Esophagus muscularis mucosa (tissue), 4 donors: ENCODE data around the gene CACNG8. TPM values are rescaled to one million over a fixed set of nuclear protein-coding genes. Genes with fewer than 3 reads are reported as not detected.
A peak's percentile ranks its signal among the peaks of the same experiment; 100 is the strongest.
"Not testable (repeated sequence)": the region's sequence is repeated elsewhere in the genome, so short reads cannot be mapped to it uniquely, and the experiment has no call there.

Source experiments
- DNase-seq: peaks from one replicate; pipeline ENCODE4 v3.0.0-alpha.2; 2017; ENCODE audit errors: extremely low spot score
- H3K27ac ChIP-seq, 4 donors: fragments of 200-600 bp; sonication (generic); replicated peaks in 1 of 4; 1 replicate in 3 of 4; 2 replicates in 1 of 4; pipeline ENCODE4 v1.5.1; 2016 to 2019; ENCODE audit warnings: mild to moderate bottlenecking in 1 of 4
- H3K27me3 ChIP-seq, 4 donors: fragments of 200-600 bp; sonication (generic); one replicate each; pipeline versions ENCODE4 v1.5.1 to v1.6.0; 2016 to 2019
- H3K36me3 ChIP-seq, 4 donors: fragments of 200-600 bp; sonication (generic); one replicate each; pipeline ENCODE4 v1.5.1; 2016 to 2019
- H3K4me1 ChIP-seq, 4 donors: fragments of 200-600 bp; sonication (generic); one replicate each; pipeline ENCODE4 v1.5.1; 2016 to 2019
- H3K4me3 ChIP-seq, 4 donors: fragments of 200-600 bp; sonication (generic); 1 replicate in 2 of 4; 2 replicates in 2 of 4; pipeline ENCODE4 v1.5.1; 2016 to 2019; ENCODE audit warnings: mild to moderate bottlenecking in 4 of 4, moderate library complexity in 1 of 4
- H3K9me3 ChIP-seq, 4 donors: fragments of 200-600 bp; sonication (generic); 1 replicate in 3 of 4; 2 replicates in 1 of 4; pipeline ENCODE4 v1.5.1; 2016 to 2019
- EP300 ChIP-seq: sonication (generic); formaldehyde crosslinking; IDR thresholded peaks from one replicate; pipeline ENCODE4 v1.6.1; 2017; ENCODE audit warnings: antibody characterized with exemption
- POLR2A ChIP-seq: fragments of 450-650 bp; IDR thresholded peaks from one replicate; pipeline ENCODE4 v1.6.1; 2017; ENCODE audit warnings: antibody characterized with exemption, moderate library complexity, mild to moderate bottlenecking, low read depth
- POLR2AphosphoS5 ChIP-seq, 2 donors: sonication (generic); formaldehyde crosslinking; IDR thresholded peaks; one replicate each; pipeline ENCODE4 v1.6.1; 2017; ENCODE audit warnings: antibody characterized with exemption in 2 of 2
- WGBS: methylation state at CpG from one replicate; pipeline ENCODE4 v1.1.5; 2018; 5-methylcytosine and 5-hydroxymethylcytosine counted together
- intact Hi-C: fragments of 100-400 bp; cut with DNase I; formaldehyde crosslinking; loops from one replicate; pipeline ENCODE4 v1.15.1; 2023
- small RNA-seq, 3 donors: library from RNA; depleted of rRNA; stranded (forward); fragments of <200 nt; gene quantifications; one replicate each; pipeline ENCODE3, GENCODE V24; 2016
- total RNA-seq, 4 donors: library from RNA; depleted of rRNA; stranded (reverse); fragments of >200 nt; gene quantifications; one replicate each; pipeline versions ENCODE4 v1.1.0 to v1.2.1, GENCODE V29; 2016
- TF ChIP-seq, protein P1 (sequence below), 3 experiments: fragments of 200-600 bp in 2 of 3; fragments of 450-650 bp in 1 of 3; sonication (generic) in 2 of 3; IDR thresholded peaks; one replicate each; pipeline ENCODE4 v1.5.1; 2017 to 2019; ENCODE audit warnings: antibody characterized with exemption in 3 of 3, mild to moderate bottlenecking in 2 of 3, moderate library complexity in 1 of 3

CACNG8 gene
- total RNA-seq, 4 donors from 2014 or later, result 0.06 TPM; not detected in 3

DNA sequence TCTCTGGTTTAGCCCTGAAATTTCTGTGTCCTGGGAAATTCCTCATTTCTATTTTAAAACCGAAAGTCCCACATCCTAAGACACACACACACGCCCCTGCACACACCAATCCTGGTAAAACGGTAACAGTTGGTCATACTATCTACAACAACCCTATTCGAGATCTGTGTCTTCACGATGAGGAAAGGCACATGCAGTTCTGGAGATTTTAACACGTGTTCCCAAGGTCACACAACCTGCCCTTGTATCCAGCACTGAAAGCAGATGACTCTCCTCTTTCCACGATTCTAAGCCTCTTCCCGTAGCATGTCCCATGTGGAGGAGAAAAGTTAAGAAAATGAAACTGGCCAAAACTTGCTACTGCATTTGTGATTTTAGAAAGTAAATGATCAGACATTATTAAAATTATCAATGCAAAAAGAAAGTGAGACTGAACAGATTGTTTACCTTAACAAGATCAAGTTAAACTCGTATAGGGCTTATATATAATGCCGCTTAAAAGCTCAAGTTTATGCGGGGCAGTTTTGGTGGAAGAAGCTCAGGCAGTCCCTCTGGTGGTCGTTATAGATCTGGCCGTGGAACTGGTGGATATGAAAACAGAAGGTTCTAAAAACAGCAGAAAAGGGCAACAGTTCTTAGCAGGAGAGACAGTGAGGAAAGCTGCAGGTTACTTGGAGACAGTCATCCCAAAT is 68.3 kb downstream of the CACNG8 start:
- WGBS, result 44% methylated on average over 13 of the region's 13 CpGs
- Histone ChIP-seq H3K36me3 (no peaks in the 10 kb centered on the region), H3K27me3 (peaks cover 0 to 83% (median 0%) of the 10 kb centered on the region in 4 donors), H3K4me1 (no peaks in the 10 kb centered on the region), H3K9me3 (no peaks in the 10 kb centered on the region), H3K4me3 (no peak overlapping the region), H3K27ac (no peak overlapping the region)
- no peak for DNase-seq
- intact Hi-C loops, result no loop called here
- TF ChIP-seq, protein P1, sequence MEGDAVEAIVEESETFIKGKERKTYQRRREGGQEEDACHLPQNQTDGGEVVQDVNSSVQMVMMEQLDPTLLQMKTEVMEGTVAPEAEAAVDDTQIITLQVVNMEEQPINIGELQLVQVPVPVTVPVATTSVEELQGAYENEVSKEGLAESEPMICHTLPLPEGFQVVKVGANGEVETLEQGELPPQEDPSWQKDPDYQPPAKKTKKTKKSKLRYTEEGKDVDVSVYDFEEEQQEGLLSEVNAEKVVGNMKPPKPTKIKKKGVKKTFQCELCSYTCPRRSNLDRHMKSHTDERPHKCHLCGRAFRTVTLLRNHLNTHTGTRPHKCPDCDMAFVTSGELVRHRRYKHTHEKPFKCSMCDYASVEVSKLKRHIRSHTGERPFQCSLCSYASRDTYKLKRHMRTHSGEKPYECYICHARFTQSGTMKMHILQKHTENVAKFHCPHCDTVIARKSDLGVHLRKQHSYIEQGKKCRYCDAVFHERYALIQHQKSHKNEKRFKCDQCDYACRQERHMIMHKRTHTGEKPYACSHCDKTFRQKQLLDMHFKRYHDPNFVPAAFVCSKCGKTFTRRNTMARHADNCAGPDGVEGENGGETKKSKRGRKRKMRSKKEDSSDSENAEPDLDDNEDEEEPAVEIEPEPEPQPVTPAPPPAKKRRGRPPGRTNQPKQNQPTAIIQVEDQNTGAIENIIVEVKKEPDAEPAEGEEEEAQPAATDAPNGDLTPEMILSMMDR (IDR thresholded peaks at IDR 0.05), result peak in 1 of 3 experiments; percentile 16
- TF ChIP-seq POLR2AphosphoS5 (IDR thresholded peaks at IDR 0.05), result no peak

DNA sequence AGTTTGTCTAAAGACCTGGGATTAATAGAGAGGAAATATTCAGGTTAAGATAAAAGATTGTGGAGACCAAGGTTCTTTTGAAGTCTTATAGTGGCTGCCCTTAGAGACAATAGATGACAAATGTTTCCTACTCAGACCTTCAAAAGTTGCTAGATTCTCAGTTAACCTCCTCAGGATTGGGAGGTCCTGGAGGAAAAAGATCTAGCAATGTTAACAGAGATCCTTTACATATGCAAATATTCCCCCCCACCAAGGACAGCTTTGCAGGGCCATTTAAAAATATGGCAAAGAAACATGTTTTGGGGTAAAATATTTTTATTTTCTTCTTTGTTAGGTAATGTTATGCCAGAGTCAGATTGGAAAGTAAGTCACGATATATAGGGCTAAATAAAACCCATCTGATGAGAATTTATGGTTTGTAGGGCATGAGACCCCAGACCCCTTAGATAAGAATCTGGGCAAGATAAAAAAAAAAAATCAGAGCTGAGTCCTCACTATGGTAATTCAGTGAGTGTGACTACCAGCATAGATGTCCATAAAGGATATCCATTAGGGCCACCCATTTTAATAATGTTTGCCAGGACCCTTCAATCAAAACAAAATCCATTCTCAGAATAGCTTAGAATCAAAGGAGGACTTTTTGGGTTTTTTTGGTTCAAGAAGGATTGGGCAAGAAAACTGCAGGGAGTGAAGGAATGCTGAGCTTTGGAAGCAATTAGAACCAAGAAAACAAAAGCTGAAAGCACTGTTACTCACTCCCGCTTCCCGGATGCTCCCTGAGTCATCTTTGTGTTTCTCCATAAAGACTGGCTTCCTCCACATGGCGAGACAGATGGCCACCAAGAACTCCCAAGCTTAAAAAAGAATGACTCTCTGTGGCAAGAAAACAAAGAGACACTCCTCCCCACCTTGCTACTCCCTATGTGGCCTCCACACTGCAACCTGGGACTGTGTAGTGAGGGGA is 72.8 kb downstream of the CACNG8 start:
- Histone ChIP-seq H3K9me3 (no peaks in the 10 kb centered on the region), H3K36me3 (no peaks in the 10 kb centered on the region), H3K4me1 (no peaks in the 10 kb centered on the region), H3K4me3 (no peak overlapping the region), H3K27me3 (peaks cover 0 to 65% (median 0%) of the 10 kb centered on the region in 4 donors), H3K27ac (no peak overlapping the region)
- no peak for TF ChIP-seq EP300
- TF ChIP-seq, protein P1 (IDR thresholded peaks at IDR 0.05), result no peak
- TF ChIP-seq POLR2AphosphoS5 (IDR thresholded peaks at IDR 0.05), result no peak
- no peak for TF ChIP-seq POLR2A
- DNase-seq, result no peak
- WGBS, result 69% methylated on average over 4 of the region's 4 CpGs
- intact Hi-C loops, result no loop called here

DNA sequence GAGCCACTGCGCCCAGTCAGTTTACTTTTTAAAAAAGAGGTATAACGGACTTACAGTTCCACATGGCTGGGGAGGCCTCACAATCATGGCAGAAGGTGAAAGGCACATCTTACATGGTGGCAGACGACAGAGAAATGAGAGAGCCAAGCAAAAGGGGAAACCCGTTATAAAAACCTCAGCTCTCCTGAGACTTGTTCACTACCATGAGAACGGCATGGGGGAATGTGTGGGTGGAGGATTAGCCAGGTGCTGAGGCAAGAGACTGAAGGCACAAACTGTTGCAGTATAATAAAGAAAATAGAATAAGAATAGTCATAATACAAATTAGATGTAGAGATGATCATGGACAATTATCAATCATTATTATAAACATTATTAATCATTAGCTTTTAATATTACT is 73.8 kb downstream of the CACNG8 start:
- 76% methylated on average over 5 of the region's 5 CpGs for WGBS
- H3K36me3 ChIP-seq, H3K9me3 ChIP-seq, intact Hi-C loops, H3K27ac ChIP-seq, DNase-seq, H3K4me1 ChIP-seq, H3K4me3 ChIP-seq: not testable (repeated sequence)
- peaks cover 0 to 67% (median 0%) of the 10 kb centered on the region in 4 donors for H3K27me3 ChIP-seq

Small RNA genes within 50 kb of the gene (small RNA-seq; reads per million reads assigned to genes)
- 0 reads per million in 3 donors for gene AC012314.20

Other genes starting within 250 kb of the CACNG8 start
- gene NLRP12, start 138.6 kb upstream of the CACNG8 start, total RNA-seq, result 1 to 10 TPM in 1 of 4 donors, under 1 TPM in 3; under 0.01 to 1.8 (median 0.30) TPM
- 100 to 1,000 TPM; 130 to 353 (median 204) TPM for gene MYADM, start 95.1 kb upstream of the CACNG8 start, total RNA-seq
- gene PRKCG, start 80.7 kb upstream of the CACNG8 start, total RNA-seq, result not detected
- 1 to 10 TPM in 1 of 4 donors, under 1 TPM in 1, not detected in 2; under 0.01 to 1.2 TPM for gene CACNG7, start 53.7 kb upstream of the CACNG8 start, total RNA-seq
- gene CACNG6, start 28.7 kb downstream of the CACNG8 start, total RNA-seq, result not detected
- under 1 TPM in 1 of 4 donors, not detected in 3; 0.33 TPM for gene VSTM1, start 101.0 kb downstream of the CACNG8 start, total RNA-seq
- gene TARM1, start 118.4 kb downstream of the CACNG8 start, total RNA-seq, result not detected
- gene OSCAR, start 137.9 kb downstream of the CACNG8 start, total RNA-seq, result 1 to 10 TPM in 3 of 4 donors, under 1 TPM in 1; 0.29 to 5.0 (median 1.6) TPM
- 10 to 100 TPM in 3 of 4 donors, 1 to 10 TPM in 1; 9.1 to 50.9 (median 26.4) TPM for gene NDUFA3, start 139.9 kb downstream of the CACNG8 start, total RNA-seq
- gene TFPT, start 152.7 kb downstream of the CACNG8 start, total RNA-seq, result 10 to 100 TPM; 10.8 to 26.6 (median 19.8) TPM
- gene PRPF31, start 152.8 kb downstream of the CACNG8 start, total RNA-seq, result 10 to 100 TPM; 44.9 to 64.3 (median 56.0) TPM
- gene CNOT3, start 174.8 kb downstream of the CACNG8 start, total RNA-seq, result 10 to 100 TPM; 15.1 to 25.3 (median 21.1) TPM
- gene LENG1, start 196.8 kb downstream of the CACNG8 start, total RNA-seq, result 10 to 100 TPM in 3 of 4 donors, 1 to 10 TPM in 1; 10.0 to 12.7 (median 11.5) TPM
- gene TMC4, start 210.2 kb downstream of the CACNG8 start, total RNA-seq, result under 1 TPM in 3 of 4 donors, not detected in 1; 0.26 to 0.98 (median 0.33) TPM
- gene MBOAT7, start 226.6 kb downstream of the CACNG8 start, total RNA-seq, result 10 to 100 TPM; 40.3 to 83.2 (median 59.4) TPM
- 100 to 1,000 TPM in 1 of 4 donors, 10 to 100 TPM in 3; 49.4 to 103 (median 86.8) TPM for gene TSEN34, start 228.4 kb downstream of the CACNG8 start, total RNA-seq
- gene RPS9, start 237.9 kb downstream of the CACNG8 start, total RNA-seq, result 1,000 to 10,000 TPM; 1,410 to 2,465 (median 1,750) TPM